Skeletal muscle satellite cell (primary cell): ENCODE measurements around the gene PARVB.

Source experiments
- H3K27me3 ChIP-seq: 2 replicates; pipeline ENCODE4 v1.7.0; 2013; ENCODE audit warnings: low read length; ENCODE audit not compliant: control insufficient read depth, insufficient read depth
- H3K36me3 ChIP-seq: 2 replicates; pipeline ENCODE4 v1.7.0; 2013; ENCODE audit warnings: mild to moderate bottlenecking, control low read depth, low read length; ENCODE audit not compliant: insufficient read depth
- H3K4me1 ChIP-seq: 2 replicates; pipeline ENCODE4 v1.7.0; 2013; ENCODE audit warnings: low read length; ENCODE audit not compliant: control insufficient read depth, insufficient read depth
- H3K4me2 ChIP-seq: 2 replicates; pipeline ENCODE4 v1.7.0; 2013; ENCODE audit warnings: mild to moderate bottlenecking, low read length
- H3K4me3 ChIP-seq: 2 replicates; pipeline ENCODE4 v1.7.0; 2013; ENCODE audit warnings: low read length
- H3K9ac ChIP-seq: 2 replicates; pipeline ENCODE4 v1.7.0; 2013; ENCODE audit warnings: mild to moderate bottlenecking, low read depth, low read length, moderate library complexity
- H3K9me3 ChIP-seq: replicated peaks from 2 replicates; pipeline ENCODE4 v1.7.0; 2013; ENCODE audit warnings: mild to moderate bottlenecking, control low read depth, low read length

The PARVB gene

DNA sequence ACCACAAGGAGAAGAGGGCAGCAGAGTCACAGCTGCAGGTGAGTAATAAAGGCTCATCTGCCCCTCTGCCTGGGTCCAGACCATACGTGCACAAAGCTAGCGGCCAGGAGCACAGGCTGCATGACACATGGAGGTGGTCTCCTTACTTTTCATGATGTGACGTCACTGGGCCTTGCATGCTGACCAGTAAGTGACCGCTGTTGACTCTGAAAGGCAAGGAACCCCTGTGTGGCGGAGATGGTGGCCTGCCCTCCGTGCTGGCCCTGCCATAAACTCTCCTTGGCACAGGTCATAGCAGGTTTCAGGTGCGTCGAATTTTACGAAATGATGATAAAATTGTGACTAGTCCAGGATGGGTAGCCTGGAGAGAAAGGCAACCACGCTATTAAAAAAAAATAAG lies 149.1 kb downstream of the PARVB start:
- peaks cover 12% of the 10 kb centered on the region for H3K4me1 ChIP-seq
- no peak overlapping the region for H3K4me2 ChIP-seq
- H3K27me3 ChIP-seq: peaks cover 3% of the 10 kb centered on the region
- no peak overlapping the region for H3K4me3 ChIP-seq
- H3K9me3 ChIP-seq: no peaks in the 10 kb centered on the region
- H3K9ac ChIP-seq: no peak overlapping the region
- peaks cover under 1% of the 10 kb centered on the region for H3K36me3 ChIP-seq

DNA sequence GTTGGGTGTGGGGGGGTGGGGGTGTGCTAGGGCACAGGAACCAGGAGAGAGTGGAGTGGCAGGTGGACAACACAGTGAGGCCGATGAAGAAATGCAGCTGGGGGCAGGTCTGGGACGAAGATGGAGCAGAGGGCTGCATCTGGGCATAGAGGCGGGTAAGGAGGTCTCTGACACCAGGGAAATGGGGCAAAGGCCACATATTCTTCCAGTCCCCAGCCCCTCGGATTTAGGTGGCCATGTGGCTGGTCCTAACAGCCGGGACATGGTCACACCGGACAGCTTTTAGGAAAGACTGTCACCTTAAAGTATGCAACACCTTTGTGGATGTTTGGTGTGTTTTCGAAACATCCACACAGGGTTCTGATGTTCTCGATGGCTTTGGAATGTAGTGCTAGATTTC lies 151.6 kb downstream of the PARVB start:
- Histone ChIP-seq H3K36me3 (no peaks in the 10 kb centered on the region), H3K4me3 (no peak overlapping the region), H3K9ac (no peak overlapping the region), H3K4me2 (no peak overlapping the region), H3K4me1 (peaks cover 12% of the 10 kb centered on the region), H3K27me3 (peaks cover 20% of the 10 kb centered on the region), H3K9me3 (no peaks in the 10 kb centered on the region)

DNA sequence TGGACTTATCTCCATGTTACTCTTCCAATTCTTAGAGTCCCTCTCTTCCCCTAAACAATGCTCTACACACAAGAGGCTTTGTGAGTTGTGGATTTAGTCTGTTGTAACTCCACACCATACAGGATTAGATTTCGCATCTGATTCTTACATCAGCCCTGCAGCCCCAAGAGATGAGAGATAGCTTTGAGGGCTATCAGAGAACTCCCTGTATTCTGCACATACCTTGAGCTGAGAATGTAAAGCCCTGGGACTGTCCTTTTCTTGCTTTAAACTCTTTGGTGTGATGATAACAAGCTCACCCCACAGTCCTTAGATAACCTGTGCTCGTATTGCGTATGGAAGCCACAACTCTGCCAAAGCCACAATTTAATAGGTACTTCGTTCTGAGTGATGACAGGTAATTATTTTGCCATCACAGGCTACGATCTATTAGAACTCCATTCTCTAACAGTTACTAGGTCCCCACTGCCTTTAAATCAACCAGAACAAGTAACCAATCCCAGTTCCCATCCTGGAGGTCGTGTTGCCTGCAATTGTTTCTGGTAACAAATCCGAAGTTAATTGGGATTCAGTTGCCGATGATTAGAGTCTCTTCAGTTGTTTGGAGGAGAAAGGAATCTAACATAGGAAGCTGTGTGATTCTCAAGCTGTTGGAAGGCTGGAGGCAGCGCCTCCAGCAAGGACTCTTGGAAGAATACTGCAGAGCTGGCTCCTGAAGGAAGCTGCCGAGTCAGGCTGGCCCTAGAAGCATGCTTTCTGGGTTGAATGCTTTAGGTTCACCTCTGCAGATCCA lies 155.3 kb downstream of the PARVB start:
- Histone ChIP-seq H3K4me3 (no peak overlapping the region), H3K4me1 (no peaks in the 10 kb centered on the region), H3K36me3 (no peaks in the 10 kb centered on the region), H3K9me3 (no peaks in the 10 kb centered on the region), H3K9ac (no peak overlapping the region), H3K4me2 (no peak overlapping the region), H3K27me3 (peaks cover 36% of the 10 kb centered on the region)

DNA sequence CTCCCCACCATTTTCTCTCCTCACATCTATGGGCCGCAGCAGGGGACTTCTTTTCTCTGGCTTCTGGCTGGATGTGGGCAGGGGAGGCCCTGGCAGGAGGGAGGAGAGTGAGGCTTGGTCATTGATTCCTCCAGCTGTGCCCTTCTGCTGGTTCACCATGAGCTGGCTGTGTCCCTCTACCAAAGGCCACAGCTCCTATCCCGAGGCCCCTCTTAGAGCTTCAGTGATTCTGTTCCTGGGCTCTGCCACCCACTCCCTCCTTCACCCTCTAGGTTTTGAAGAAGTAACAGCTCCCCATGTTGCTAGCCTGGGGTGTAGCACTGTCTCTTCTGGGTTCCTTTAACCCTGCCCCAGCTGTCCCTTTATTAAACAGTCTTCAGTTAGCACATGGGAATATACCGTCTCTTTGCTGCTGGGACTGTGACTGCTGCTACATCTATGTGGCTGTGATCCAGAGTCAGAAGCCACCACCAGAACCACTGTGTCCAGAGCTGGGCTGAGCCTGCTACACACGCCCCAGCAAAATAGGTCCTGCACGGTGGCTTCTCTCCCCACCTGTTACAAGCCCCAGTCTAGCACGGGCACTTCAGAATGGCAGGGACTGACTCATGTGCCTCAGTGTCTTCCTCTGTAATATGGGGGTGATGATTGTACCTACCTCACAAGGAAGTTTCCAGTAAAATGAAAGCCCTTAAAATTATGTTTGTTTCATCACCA lies 156.0 kb downstream of the PARVB start:
- Histone ChIP-seq H3K36me3 (no peaks in the 10 kb centered on the region), H3K9ac (no peak overlapping the region), H3K9me3 (no peaks in the 10 kb centered on the region), H3K4me3 (no peak overlapping the region), H3K27me3 (peaks cover 43% of the 10 kb centered on the region), H3K4me2 (no peak overlapping the region), H3K4me1 (no peaks in the 10 kb centered on the region)

DNA sequence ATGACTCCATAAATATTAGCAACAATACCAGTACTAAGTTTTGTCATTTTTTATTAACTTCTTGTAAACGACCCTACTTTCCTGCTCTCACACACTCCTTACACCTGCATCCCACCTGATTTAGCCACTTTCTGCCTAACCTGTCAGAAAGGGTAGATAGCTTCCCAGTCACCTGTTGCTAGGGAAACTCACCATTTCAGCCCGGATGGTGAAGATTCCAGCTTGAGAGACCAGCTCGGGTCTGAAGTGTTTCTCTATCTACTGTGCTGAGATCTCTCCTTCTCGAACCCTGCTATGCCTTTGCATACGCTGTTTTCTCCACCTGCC lies 156.6 kb downstream of the PARVB start, which contains the start of gene PARVG:
Gene PARVG, plus strand, starts transcription at position 220 of the 327 bp plus-strand sequence. CDS start 2,405 bp downstream, outside the sequence.
- H3K27me3 ChIP-seq: peaks cover 45% of the 10 kb centered on the region

DNA sequence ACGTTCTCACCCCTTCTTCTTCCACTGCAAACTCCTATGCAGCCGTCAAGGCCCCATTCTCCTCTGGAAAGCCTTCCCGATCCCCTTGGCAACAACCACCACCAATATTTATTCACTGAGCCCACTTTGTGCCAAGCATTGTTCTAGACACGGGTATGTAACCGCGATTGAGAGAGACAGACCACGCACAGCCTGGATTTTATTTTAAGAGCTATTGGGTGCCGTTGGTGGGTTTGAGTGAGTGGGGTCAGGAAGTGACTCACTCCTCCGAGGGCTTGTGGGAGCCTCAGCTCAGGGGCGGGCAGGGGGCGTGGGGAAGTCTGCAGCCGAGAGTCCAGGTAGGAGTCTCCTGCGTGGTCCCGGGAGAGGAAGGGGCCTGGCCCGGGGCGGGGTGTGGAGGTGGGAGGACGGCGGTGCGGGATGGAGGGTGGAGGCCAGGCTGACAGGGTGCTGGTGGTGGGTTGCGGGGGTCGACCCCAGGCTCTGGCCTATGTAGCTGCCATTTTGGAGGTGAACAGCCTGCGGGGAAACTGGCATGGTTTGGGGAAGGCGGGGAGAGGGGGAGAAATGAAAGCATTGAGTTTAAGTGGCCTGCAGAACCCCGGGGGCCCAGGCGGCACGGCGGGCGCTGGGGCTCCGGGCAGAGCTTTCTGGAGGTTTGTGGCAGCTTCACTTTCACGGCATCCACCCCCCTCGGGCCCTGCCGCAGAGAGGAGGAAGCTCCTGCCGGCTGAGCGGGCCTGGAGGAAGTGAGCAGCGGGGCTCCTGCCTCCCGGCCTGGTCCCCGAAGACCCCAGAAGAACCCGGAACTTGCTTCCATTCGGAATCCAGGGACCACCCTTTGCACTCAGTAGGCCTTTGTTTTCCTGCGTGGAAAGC lies 157.2 kb downstream of the PARVB start:
- Histone ChIP-seq H3K36me3 (no peaks in the 10 kb centered on the region), H3K4me1 (no peaks in the 10 kb centered on the region), H3K9ac (no peak overlapping the region), H3K4me3 (no peak overlapping the region), H3K27me3 (peaks cover 46% of the 10 kb centered on the region), H3K4me2 (no peak overlapping the region), H3K9me3 (no peaks in the 10 kb centered on the region)

More for the DNA sequence above, 156.6 kb downstream of the PARVB start, which contains the start of gene PARVG:
- H3K9ac ChIP-seq: no peak within 1 kb of the TSS
- H3K4me3 ChIP-seq: no peak within 1 kb of the TSS
- H3K36me3 ChIP-seq: no peaks in the 10 kb centered on the region
- H3K4me2 ChIP-seq: no peak within 1 kb of the TSS
- H3K4me1 ChIP-seq: no peaks in the 10 kb centered on the region
- no peaks in the 10 kb centered on the region for H3K9me3 ChIP-seq

DNA sequence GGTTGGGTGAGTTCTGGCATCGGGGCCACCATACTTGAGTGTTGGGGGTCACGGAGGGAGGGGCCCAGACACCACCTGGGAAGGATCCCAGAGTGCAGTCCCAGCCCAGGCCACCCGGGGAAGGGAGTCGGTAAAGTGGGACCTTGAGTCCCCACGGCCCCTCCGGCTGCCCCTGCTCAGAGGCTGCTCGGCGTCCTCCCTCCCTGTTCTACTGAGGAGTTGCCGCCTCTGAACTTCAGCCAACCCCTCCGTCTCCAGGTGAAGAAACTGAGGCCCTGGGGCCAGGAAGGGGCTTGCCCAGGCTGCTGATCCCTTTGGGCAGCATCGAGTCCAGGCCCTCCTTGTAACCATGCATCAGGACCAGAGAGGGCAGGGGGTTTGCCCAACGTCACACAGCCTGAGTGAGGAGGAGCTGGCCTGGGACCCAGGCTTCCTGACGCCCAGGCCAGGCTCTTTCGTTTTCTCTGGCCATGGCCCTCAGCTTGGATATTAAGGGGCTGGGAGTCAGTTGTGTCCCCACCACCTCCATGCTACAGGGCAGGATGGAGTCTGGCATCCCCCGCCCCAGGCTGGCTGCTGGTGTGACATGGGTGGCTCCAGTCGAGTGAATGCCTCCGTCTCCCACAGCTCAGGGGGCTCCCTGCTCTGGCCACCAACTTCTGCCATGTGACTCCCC lies 157.9 kb downstream of the PARVB start:
- peaks cover 49% of the 10 kb centered on the region for H3K27me3 ChIP-seq

DNA sequence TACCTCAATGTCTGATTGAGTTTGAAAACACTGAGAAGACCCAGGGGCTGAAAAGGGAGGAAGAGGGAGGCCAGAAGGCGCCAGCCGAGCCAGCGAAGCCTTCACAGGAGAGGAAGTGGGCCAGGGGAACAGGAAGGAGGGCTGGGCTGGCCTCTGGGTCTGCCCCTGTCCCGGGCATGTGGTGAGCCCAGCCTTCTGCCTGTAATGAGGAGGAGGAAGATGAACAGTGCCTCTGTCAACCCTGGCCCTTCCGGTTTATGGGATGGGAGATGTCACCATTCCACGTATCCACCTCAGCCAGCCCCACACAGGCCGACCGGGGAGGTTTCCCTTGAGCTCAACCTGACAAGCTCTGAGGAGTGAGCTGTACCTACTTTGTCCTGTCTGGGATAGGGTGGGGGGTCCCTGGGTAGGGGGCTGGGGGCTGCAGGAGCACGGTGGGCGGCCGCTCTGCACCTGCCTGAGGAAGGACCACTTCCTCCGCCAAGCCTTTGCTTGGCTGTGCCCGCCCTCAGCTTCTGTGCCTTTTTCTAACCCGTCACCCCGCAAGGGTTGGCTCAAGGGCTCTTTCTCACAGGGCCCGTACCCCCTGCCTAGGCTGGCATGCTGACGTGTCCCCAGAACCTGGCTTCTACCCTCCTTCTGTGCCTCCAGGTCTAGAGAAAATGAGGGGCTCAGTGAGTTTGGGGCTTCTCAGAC lies 158.6 kb downstream of the PARVB start:
- no peaks in the 10 kb centered on the region for H3K4me1 ChIP-seq
- peaks cover 50% of the 10 kb centered on the region for H3K27me3 ChIP-seq
- H3K9me3 ChIP-seq: no peaks in the 10 kb centered on the region
- no peaks in the 10 kb centered on the region for H3K36me3 ChIP-seq
- no peak overlapping the region for H3K4me2 ChIP-seq
- H3K4me3 ChIP-seq: no peak overlapping the region
- no peak overlapping the region for H3K9ac ChIP-seq

More for the DNA sequence above, 157.9 kb downstream of the PARVB start:
- Histone ChIP-seq H3K36me3 (no peaks in the 10 kb centered on the region), H3K9ac (no peak overlapping the region), H3K4me3 (no peak overlapping the region), H3K9me3 (no peaks in the 10 kb centered on the region), H3K4me1 (no peaks in the 10 kb centered on the region), H3K4me2 (no peak overlapping the region)

DNA sequence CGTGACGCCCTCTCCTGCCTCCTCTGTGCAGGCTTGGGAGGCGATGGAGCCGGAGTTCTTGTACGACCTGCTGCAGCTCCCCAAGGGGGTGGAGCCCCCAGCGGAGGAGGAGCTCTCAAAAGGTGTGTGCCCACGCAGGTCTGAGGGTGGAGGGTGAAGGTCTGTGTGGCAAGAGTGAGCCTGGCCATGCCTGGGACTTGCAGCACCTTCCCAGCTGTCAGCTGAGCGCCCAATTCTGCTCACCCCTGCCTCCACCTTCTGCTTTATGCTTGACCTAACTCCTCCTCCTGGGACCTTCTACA lies 159.1 kb downstream of the PARVB start:
- Histone ChIP-seq H3K9ac (no peak overlapping the region), H3K36me3 (no peaks in the 10 kb centered on the region), H3K9me3 (no peaks in the 10 kb centered on the region), H3K4me3 (no peak overlapping the region), H3K4me2 (no peak overlapping the region), H3K27me3 (peaks cover 51% of the 10 kb centered on the region), H3K4me1 (no peaks in the 10 kb centered on the region)

DNA sequence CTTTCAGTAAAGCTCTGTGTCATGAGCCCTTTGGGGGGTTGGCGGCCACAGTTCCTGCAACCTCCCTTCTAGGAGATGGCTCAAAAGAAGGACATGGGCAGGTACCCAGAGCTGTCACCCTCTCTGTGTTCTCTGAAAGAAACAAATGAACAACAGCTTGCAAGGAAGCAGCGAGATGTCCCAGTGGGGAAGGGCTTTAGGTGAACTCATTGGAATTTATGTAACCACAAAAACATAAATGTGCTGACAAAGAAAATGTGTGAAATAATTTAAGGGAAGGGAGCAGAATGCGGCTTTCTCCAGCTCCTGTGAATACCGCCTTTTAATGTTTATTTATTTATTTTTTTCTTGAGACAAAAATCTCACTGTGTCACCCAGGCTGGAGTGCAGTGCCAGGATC lies 159.9 kb downstream of the PARVB start:
- no peaks in the 10 kb centered on the region for H3K4me1 ChIP-seq
- no peaks in the 10 kb centered on the region for H3K9me3 ChIP-seq
- no peak overlapping the region for H3K9ac ChIP-seq

More for the DNA sequence above, 159.9 kb downstream of the PARVB start:
- Histone ChIP-seq H3K36me3 (no peaks in the 10 kb centered on the region), H3K4me3 (no peak overlapping the region), H3K4me2 (no peak overlapping the region), H3K27me3 (peaks cover 50% of the 10 kb centered on the region)
